Prostate gland (tissue), 2 donors: ENCODE measurements around the gene UPF2.

Experiments used
- POLR2A ChIP-seq: fragments of 450-650 bp; IDR thresholded peaks from one replicate; pipeline ENCODE4 v1.6.1; 2016; ENCODE audit warnings: antibody characterized with exemption, mild to moderate bottlenecking
- POLR2AphosphoS5 ChIP-seq: sonication (generic); formaldehyde crosslinking; IDR thresholded peaks from one replicate; pipeline ENCODE4 v1.6.1; 2017; ENCODE audit warnings: antibody characterized with exemption
- TF ChIP-seq, protein P1 (sequence below), 4 experiments: fragments of 200-600 bp in 2 of 4; fragments of 450-650 bp in 2 of 4; sonication (generic) in 2 of 4; IDR thresholded peaks; 1 replicate in 3 of 4; 2 replicates in 1 of 4; pipeline ENCODE4 v1.5.1; 2016 to 2019; ENCODE audit warnings: antibody characterized with exemption in 4 of 4, mild to moderate bottlenecking in 2 of 4, moderate library complexity in 2 of 4

DNA sequence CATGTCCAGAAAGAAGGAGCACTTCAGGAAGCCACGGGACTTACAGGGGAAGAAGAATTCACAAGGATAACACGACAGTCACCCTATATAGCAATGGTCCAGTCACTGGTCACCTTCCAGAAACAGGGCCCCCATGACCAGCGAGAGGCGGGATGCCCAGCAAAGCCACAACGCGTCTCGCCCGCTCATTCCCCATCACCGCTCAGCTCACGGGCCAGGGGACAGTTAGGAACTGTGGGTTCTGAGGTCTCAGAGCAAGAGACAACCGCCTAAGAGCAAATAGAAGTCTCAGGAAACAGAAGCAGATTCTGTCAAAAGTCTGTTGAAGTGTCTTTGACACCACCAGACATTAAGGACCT, 147.5 kb downstream of the UPF2 start:
- TF ChIP-seq, protein P1, sequence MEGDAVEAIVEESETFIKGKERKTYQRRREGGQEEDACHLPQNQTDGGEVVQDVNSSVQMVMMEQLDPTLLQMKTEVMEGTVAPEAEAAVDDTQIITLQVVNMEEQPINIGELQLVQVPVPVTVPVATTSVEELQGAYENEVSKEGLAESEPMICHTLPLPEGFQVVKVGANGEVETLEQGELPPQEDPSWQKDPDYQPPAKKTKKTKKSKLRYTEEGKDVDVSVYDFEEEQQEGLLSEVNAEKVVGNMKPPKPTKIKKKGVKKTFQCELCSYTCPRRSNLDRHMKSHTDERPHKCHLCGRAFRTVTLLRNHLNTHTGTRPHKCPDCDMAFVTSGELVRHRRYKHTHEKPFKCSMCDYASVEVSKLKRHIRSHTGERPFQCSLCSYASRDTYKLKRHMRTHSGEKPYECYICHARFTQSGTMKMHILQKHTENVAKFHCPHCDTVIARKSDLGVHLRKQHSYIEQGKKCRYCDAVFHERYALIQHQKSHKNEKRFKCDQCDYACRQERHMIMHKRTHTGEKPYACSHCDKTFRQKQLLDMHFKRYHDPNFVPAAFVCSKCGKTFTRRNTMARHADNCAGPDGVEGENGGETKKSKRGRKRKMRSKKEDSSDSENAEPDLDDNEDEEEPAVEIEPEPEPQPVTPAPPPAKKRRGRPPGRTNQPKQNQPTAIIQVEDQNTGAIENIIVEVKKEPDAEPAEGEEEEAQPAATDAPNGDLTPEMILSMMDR (IDR thresholded peaks at IDR 0.05) = no peak
- TF ChIP-seq POLR2AphosphoS5 (no peak), POLR2A (no peak)
